HepG2 (cell line): ENCODE results near the gene HOXD1. TPM values are rescaled to one million over a fixed set of nuclear protein-coding genes. Genes with fewer than 3 reads are reported as not detected.

Experiments
- ATAC-seq: fragments of 200-7000 bp; cut with Tn5 transposase; 3 replicates; pipeline ENCODE4 v1.9.1; 2020; ENCODE audit warnings: mild to moderate bottlenecking, moderate library complexity
- BruUV-seq: library from RNA; stranded (reverse); fragments of 400-500 nt; replicated peaks from 2 replicates; lab custom pipeline; 2021; lab: Mats Ljungman, UMichigan
- CTCF ChIA-PET: fragments of 300-600 bp; formaldehyde crosslinking; extraction: SDS; loops from one replicate; lab custom pipeline; 2021; ENCODE audit warnings: low total read pairs, inconsistent platforms, low intra/inter-chr PET ratio; lab: Yijun Ruan, JAX
- POLR2A ChIA-PET: fragments of 350-600 bp; sonication (Branson Sonifier 250); formaldehyde crosslinking; loops from one replicate; lab custom pipeline; 2020; ENCODE audit warnings: antibody characterized with exemption, inconsistent platforms; lab: Yijun Ruan, JAX
- DNase-seq: peaks from one replicate; pipeline ENCODE4 v3.0.0-alpha.2; 2015; ENCODE audit warnings: low spot score
- FAIRE-seq: peaks from 3 replicates; lab custom pipeline; 2011; peaks lifted over from hg19 to GRCh38; lab: Jason Lieb, UNC
- H2AFZ ChIP-seq: one replicate; pipeline ENCODE4 v1.6.1; 2011; ENCODE audit warnings: low read length, inconsistent platforms
- H3K27ac ChIP-seq: fragments of 300-600 bp; 3 replicates; pipeline ENCODE4 v1.8.0; 2011; ENCODE audit warnings: mixed run types, mild to moderate bottlenecking, mixed read lengths, low read length, inconsistent platforms; ENCODE audit not compliant: insufficient read depth; ENCODE audit errors: extremely low read length
- H3K27me3 ChIP-seq, 2 experiments: fragments of 200-600 bp in 1 of 2; 2 replicates in 1 of 2; 3 replicates in 1 of 2; pipeline versions ENCODE4 v1.6.0 to v1.8.0; 2011; ENCODE audit warnings: low read length in 2 of 2, mild to moderate bottlenecking in 2 of 2, moderate library complexity in 2 of 2, inconsistent platforms in 1 of 2; ENCODE audit not compliant: insufficient read depth in 2 of 2, control insufficient read depth in 1 of 2
- H3K36me3 ChIP-seq, 2 experiments: fragments of 200-600 bp in 1 of 2; replicated peaks in 1 of 2; 2 replicates in 1 of 2; 3 replicates in 1 of 2; pipeline versions ENCODE4 v1.5.1 to v1.8.0; 2011; ENCODE audit warnings: low read length in 2 of 2, inconsistent platforms in 1 of 2; ENCODE audit not compliant: insufficient read depth in 2 of 2, control insufficient read depth in 1 of 2
- H3K4me1 ChIP-seq: 2 replicates; pipeline ENCODE4 v1.5.1; 2012; ENCODE audit warnings: low read length, inconsistent platforms; ENCODE audit not compliant: insufficient read depth
- H3K4me2 ChIP-seq: 2 replicates; pipeline ENCODE4 v1.6.0; 2011; ENCODE audit warnings: low read depth, low read length, inconsistent platforms
- H3K4me3 ChIP-seq, 3 experiments: fragments of 200-600 bp in 1 of 3; sonication (generic), shearing (Covaris generic) in 1 of 3; replicated peaks in 1 of 3; 2 replicates each; pipeline ENCODE4 v1.5.1; 2011 to 2016; ENCODE audit warnings: low read length in 3 of 3, inconsistent platforms in 2 of 3, low read depth in 2 of 3, mild to moderate bottlenecking in 2 of 3, control low read depth in 1 of 3, mixed read lengths in 1 of 3; ENCODE audit not compliant: insufficient read depth in 1 of 3
- H3K79me2 ChIP-seq: one replicate; pipeline ENCODE4 v1.6.1; 2011; ENCODE audit warnings: low read length, inconsistent platforms; ENCODE audit not compliant: insufficient read depth
- H3K9ac ChIP-seq: 2 replicates; pipeline ENCODE4 v1.6.0; 2011; ENCODE audit warnings: mild to moderate bottlenecking, low read depth, low read length, inconsistent platforms; ENCODE audit not compliant: insufficient read depth
- H3K9me3 ChIP-seq: 2 replicates; pipeline ENCODE4 v1.5.1; 2012; ENCODE audit warnings: mild to moderate bottlenecking, low read length
- H4K20me1 ChIP-seq: 2 replicates; pipeline ENCODE4 v1.6.0; 2011; ENCODE audit warnings: inconsistent platforms, mild to moderate bottlenecking, low read length, moderate library complexity; ENCODE audit not compliant: insufficient read depth
- ESRRA ChIP-seq: sonication (generic); formaldehyde crosslinking; IDR thresholded peaks from 2 replicates; pipeline ENCODE4 v1.5.1; 2020; ENCODE audit warnings: mild to moderate bottlenecking, low read depth, missing genetic modification reagents
- FOXA1 ChIP-seq, 2 experiments: fragments of 450-650 bp in 1 of 2; sonication (generic) in 1 of 2; formaldehyde crosslinking in 1 of 2; IDR thresholded peaks; 2 replicates each; pipeline versions ENCODE4 v1.4.0 to v1.6.1; 2016 to 2020; ENCODE audit warnings: missing genetic modification reagents in 1 of 2
- IRF2 ChIP-seq: IDR thresholded peaks from 2 replicates; pipeline ENCODE4 v1.6.1; 2018; ENCODE audit warnings: missing genetic modification reagents, missing compliant biosample characterization
- NKX3-1 ChIP-seq: sonication (generic); formaldehyde crosslinking; IDR thresholded peaks from 2 replicates; pipeline ENCODE4 v1.5.0; 2020; ENCODE audit warnings: missing genetic modification reagents
- PLRG1 ChIP-seq: fragments of 450-650 bp; conservative IDR thresholded peaks from 2 replicates; pipeline ENCODE4 v1.6.1; 2016
- SP140L ChIP-seq: sonication (generic); formaldehyde crosslinking; IDR thresholded peaks from 2 replicates; pipeline ENCODE4 v1.4.0; 2020; ENCODE audit warnings: missing genetic modification reagents, borderline replicate concordance
- ZFP41 ChIP-seq: sonication (generic); formaldehyde crosslinking; IDR thresholded peaks from 2 replicates; pipeline ENCODE4 v1.4.0; 2020; ENCODE audit warnings: mild to moderate bottlenecking, missing genetic modification reagents, borderline replicate concordance
- ZNF749 ChIP-seq: sonication (generic); formaldehyde crosslinking; IDR thresholded peaks from 2 replicates; pipeline ENCODE4 v1.8.0; 2022; ENCODE audit warnings: mild to moderate bottlenecking, missing genetic modification reagents, moderate library complexity, borderline replicate concordance
- in situ Hi-C: cut with HindIII; loops from 2 replicates; pipeline ENCODE4 v1.10.0; 2017; ENCODE audit warnings: low pct_unique_long_range_greater_than_20kb; ENCODE audit not compliant: extremely low pct_ligation_motif_present
- intact Hi-C: fragments of 100-400 bp; cut with micrococcal nuclease; formaldehyde crosslinking; loops from one replicate; pipeline ENCODE4 v1.10.0; 2022; ENCODE audit not compliant: unreplicated experiment
- polyA plus RNA-seq, 8 experiments: library from polyadenylated mRNA; depleted of rRNA in 3 of 8; stranded (reverse) in 7 of 8; unstranded in 1 of 8; fragments of >200 nt; fragmentation: Illumina TruSeq in 4 of 8; extraction: Trizol in 4 of 8; gene quantifications; 2 replicates each; pipeline versions ENCODE4 v1.2.1 to v1.2.3, GENCODE V29; 2011 to 2016; ENCODE audit warnings: low read depth in 4 of 8, missing spikeins in 1 of 8, mixed read lengths in 1 of 8; ENCODE audit not compliant: insufficient read depth in 1 of 8
- total RNA-seq, 5 experiments: library from RNA; depleted of rRNA; stranded (reverse); fragments of >200 nt; fragmentation: Illumina TruSeq; extraction: Trizol; gene quantifications; 2 replicates each; pipeline ENCODE4 v1.2.3, GENCODE V29; 2016; ENCODE audit warnings: low read depth in 1 of 5
- TF ChIP-seq, protein P1 (sequence below): sonication (generic); formaldehyde crosslinking; IDR thresholded peaks from 2 replicates; pipeline ENCODE4 v1.4.0; 2020; ENCODE audit warnings: missing genetic modification reagents, borderline replicate concordance
- TF ChIP-seq, protein P2 (sequence below): sonication (generic); formaldehyde crosslinking; IDR thresholded peaks from 2 replicates; pipeline ENCODE4 v1.8.1; 2023; ENCODE audit warnings: mild to moderate bottlenecking, missing genetic modification reagents
- TF ChIP-seq, protein P3 (sequence below): sonication (generic); formaldehyde crosslinking; IDR thresholded peaks from 2 replicates; pipeline ENCODE4 v1.5.0; 2020; ENCODE audit warnings: missing genetic modification reagents
- TF ChIP-seq, protein P4 (sequence below): sonication (generic); formaldehyde crosslinking; IDR thresholded peaks from 2 replicates; pipeline ENCODE4 v1.4.0; 2020; ENCODE audit warnings: missing genetic modification reagents, mild to moderate bottlenecking, borderline replicate concordance
- TF ChIP-seq, protein P5 (sequence below): sonication (generic); formaldehyde crosslinking; IDR thresholded peaks from 2 replicates; pipeline ENCODE4 v1.8.0; 2022; ENCODE audit warnings: missing genetic modification reagents, mild to moderate bottlenecking, moderate library complexity, borderline replicate concordance

The HOXD1 gene
- total and polyA plus RNA-seq, 2 of the 13 experiments (the other 11 are each of a cell fraction or from before 2014, with no cell fraction given) = 10.0 to 22.3 TPM

DNA sequence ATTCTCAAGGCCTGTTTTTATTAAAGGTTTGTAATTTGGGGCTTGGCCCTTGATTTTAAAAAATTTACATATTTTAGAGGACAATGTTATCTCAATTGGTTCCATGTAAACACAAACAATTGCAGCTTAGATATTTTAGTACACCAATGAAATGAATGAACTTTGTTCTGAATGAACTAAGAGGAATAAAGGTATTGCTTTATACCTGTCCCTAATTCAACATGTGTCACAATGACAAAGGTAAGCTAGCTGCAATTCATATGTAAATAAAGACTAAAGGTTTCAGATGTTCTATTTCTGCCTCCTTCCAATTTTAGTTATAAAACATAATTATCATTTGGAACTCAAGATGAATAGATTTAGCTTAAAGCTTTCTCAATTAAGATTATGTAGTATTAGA lies 11.4 kb downstream of the HOXD1 start:
- no peak overlapping the region for H3K9ac ChIP-seq
- ATAC-seq (no peak), DNase-seq (no peak), FAIRE-seq (no peak)
- no peak overlapping the region for H3K27ac ChIP-seq
- intact Hi-C loops = no loop called here
- H3K79me2 ChIP-seq = no peaks in the 10 kb centered on the region
- POLR2A ChIA-PET = interaction anchor here (0.8 kb wide), 1 partner anchor 69 kb away, joined by 3 read pairs; the partner anchor contains the start of gene MTX2
- H3K27me3 ChIP-seq = peaks cover 0 to 50% of the 10 kb centered on the region in 2 experiments; a peak in 3 of 5 replicates
- BruUV-seq = no TSS peak
- in situ Hi-C loops = no loop called here
- no peaks in the 10 kb centered on the region for H3K9me3 ChIP-seq
- no peaks in the 10 kb centered on the region for H4K20me1 ChIP-seq
- H2AFZ ChIP-seq = no peak overlapping the region
- no peaks in the 10 kb centered on the region for H3K36me3 ChIP-seq
- peaks cover 5% of the 10 kb centered on the region; the same call in 1 of the 2 replicates for H3K4me1 ChIP-seq
- H3K4me3 ChIP-seq = no peak overlapping the region
- CTCF ChIA-PET = no interaction called here
- H3K4me2 ChIP-seq = no peak overlapping the region
- TF ChIP-seq, protein P1, sequence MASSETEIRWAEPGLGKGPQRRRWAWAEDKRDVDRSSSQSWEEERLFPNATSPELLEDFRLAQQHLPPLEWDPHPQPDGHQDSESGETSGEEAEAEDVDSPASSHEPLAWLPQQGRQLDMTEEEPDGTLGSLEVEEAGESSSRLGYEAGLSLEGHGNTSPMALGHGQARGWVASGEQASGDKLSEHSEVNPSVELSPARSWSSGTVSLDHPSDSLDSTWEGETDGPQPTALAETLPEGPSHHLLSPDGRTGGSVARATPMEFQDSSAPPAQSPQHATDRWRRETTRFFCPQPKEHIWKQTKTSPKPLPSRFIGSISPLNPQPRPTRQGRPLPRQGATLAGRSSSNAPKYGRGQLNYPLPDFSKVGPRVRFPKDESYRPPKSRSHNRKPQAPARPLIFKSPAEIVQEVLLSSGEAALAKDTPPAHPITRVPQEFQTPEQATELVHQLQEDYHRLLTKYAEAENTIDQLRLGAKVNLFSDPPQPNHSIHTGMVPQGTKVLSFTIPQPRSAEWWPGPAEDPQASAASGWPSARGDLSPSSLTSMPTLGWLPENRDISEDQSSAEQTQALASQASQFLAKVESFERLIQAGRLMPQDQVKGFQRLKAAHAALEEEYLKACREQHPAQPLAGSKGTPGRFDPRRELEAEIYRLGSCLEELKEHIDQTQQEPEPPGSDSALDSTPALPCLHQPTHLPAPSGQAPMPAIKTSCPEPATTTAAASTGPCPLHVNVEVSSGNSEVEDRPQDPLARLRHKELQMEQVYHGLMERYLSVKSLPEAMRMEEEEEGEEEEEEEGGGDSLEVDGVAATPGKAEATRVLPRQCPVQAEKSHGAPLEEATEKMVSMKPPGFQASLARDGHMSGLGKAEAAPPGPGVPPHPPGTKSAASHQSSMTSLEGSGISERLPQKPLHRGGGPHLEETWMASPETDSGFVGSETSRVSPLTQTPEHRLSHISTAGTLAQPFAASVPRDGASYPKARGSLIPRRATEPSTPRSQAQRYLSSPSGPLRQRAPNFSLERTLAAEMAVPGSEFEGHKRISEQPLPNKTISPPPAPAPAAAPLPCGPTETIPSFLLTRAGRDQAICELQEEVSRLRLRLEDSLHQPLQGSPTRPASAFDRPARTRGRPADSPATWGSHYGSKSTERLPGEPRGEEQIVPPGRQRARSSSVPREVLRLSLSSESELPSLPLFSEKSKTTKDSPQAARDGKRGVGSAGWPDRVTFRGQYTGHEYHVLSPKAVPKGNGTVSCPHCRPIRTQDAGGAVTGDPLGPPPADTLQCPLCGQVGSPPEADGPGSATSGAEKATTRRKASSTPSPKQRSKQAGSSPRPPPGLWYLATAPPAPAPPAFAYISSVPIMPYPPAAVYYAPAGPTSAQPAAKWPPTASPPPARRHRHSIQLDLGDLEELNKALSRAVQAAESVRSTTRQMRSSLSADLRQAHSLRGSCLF (CRISPR knock-in tag) = no peak
- TF ChIP-seq IRF2 (CRISPR knock-in tag) (no peak), ESRRA (no peak), PLRG1 (no peak), FOXA1 (IDR thresholded peaks at IDR 0.05) (no peak), FOXA1 (CRISPR knock-in tag; IDR thresholded peaks at IDR 0.05) (no peak), SP140L (CRISPR knock-in tag) (no peak), ZNF749 (no peak), ZFP41 (CRISPR knock-in tag) (no peak), NKX3-1 (CRISPR knock-in tag) (no peak)
- TF ChIP-seq, protein P2, sequence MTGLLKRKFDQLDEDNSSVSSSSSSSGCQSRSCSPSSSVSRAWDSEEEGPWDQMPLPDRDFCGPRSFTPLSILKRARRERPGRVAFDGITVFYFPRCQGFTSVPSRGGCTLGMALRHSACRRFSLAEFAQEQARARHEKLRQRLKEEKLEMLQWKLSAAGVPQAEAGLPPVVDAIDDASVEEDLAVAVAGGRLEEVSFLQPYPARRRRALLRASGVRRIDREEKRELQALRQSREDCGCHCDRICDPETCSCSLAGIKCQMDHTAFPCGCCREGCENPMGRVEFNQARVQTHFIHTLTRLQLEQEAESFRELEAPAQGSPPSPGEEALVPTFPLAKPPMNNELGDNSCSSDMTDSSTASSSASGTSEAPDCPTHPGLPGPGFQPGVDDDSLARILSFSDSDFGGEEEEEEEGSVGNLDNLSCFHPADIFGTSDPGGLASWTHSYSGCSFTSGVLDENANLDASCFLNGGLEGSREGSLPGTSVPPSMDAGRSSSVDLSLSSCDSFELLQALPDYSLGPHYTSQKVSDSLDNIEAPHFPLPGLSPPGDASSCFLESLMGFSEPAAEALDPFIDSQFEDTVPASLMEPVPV (CRISPR knock-in tag) = no peak
- TF ChIP-seq, protein P3, sequence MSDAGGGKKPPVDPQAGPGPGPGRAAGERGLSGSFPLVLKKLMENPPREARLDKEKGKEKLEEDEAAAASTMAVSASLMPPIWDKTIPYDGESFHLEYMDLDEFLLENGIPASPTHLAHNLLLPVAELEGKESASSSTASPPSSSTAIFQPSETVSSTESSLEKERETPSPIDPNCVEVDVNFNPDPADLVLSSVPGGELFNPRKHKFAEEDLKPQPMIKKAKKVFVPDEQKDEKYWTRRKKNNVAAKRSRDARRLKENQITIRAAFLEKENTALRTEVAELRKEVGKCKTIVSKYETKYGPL (CRISPR knock-in tag) = no peak
- TF ChIP-seq, protein P4, sequence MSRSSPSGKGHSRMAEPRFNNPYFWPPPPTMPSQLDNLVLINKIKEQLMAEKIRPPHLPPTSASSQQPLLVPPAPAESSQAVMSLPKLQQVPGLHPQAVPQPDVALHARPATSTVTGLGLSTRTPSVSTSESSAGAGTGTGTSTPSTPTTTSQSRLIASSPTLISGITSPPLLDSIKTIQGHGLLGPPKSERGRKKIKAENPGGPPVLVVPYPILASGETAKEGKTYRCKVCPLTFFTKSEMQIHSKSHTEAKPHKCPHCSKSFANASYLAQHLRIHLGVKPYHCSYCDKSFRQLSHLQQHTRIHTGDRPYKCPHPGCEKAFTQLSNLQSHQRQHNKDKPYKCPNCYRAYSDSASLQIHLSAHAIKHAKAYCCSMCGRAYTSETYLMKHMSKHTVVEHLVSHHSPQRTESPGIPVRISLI (CRISPR knock-in tag) = no peak
- TF ChIP-seq, protein P5, sequence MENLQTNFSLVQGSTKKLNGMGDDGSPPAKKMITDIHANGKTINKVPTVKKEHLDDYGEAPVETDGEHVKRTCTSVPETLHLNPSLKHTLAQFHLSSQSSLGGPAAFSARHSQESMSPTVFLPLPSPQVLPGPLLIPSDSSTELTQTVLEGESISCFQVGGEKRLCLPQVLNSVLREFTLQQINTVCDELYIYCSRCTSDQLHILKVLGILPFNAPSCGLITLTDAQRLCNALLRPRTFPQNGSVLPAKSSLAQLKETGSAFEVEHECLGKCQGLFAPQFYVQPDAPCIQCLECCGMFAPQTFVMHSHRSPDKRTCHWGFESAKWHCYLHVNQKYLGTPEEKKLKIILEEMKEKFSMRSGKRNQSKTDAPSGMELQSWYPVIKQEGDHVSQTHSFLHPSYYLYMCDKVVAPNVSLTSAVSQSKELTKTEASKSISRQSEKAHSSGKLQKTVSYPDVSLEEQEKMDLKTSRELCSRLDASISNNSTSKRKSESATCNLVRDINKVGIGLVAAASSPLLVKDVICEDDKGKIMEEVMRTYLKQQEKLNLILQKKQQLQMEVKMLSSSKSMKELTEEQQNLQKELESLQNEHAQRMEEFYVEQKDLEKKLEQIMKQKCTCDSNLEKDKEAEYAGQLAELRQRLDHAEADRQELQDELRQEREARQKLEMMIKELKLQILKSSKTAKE (CRISPR knock-in tag) = no peak
